DND-41 (cell line): ENCODE data around the gene CCR4.

Source experiments
- ATAC-seq: fragments of 200-7000 bp; cut with Tn5 transposase; 3 replicates; pipeline ENCODE4 v1.9.1; 2021; ENCODE audit warnings: low read depth; ENCODE audit not compliant: insufficient read depth
- DNase-seq: peaks from one replicate; pipeline ENCODE4 v3.0.0-alpha.2; 2020
- H2AFZ ChIP-seq: 2 replicates; pipeline ENCODE4 v1.6.0; 2012; ENCODE audit warnings: low read depth, low read length
- H3K27ac ChIP-seq: 2 replicates; pipeline ENCODE4 v1.5.1; 2012; ENCODE audit warnings: low read length, inconsistent platforms
- H3K27me3 ChIP-seq: fragments of 200-600 bp; sonication (generic); 2 replicates; pipeline ENCODE4 v1.6.0; 2012; ENCODE audit warnings: low read length, mild to moderate bottlenecking, inconsistent platforms; ENCODE audit not compliant: insufficient read depth, poor library complexity
- H3K36me3 ChIP-seq: 2 replicates; pipeline ENCODE4 v1.5.1; 2012; ENCODE audit warnings: low read length, inconsistent platforms; ENCODE audit not compliant: insufficient read depth
- H3K4me1 ChIP-seq: 2 replicates; pipeline ENCODE4 v1.5.1; 2012; ENCODE audit warnings: mild to moderate bottlenecking, low read length; ENCODE audit not compliant: insufficient read depth
- H3K4me2 ChIP-seq: 2 replicates; pipeline ENCODE4 v1.6.0; 2012; ENCODE audit warnings: mild to moderate bottlenecking, moderate library complexity, low read length, inconsistent platforms; ENCODE audit not compliant: insufficient read depth
- H3K4me3 ChIP-seq, 2 experiments: fragments of 200-600 bp in 1 of 2; shearing (Covaris generic) in 1 of 2; 2 replicates each; pipeline ENCODE4 v1.5.1; 2012 to 2016; ENCODE audit warnings: inconsistent platforms in 2 of 2, low read length in 2 of 2, mild to moderate bottlenecking in 2 of 2, low read depth in 1 of 2, moderate library complexity in 1 of 2
- H3K79me2 ChIP-seq: 2 replicates; pipeline ENCODE4 v1.6.0; 2012; ENCODE audit warnings: low read length, inconsistent platforms; ENCODE audit not compliant: insufficient read depth
- H3K9ac ChIP-seq: 2 replicates; pipeline ENCODE4 v1.6.0; 2012; ENCODE audit warnings: low read depth, mild to moderate bottlenecking, inconsistent platforms, low read length, moderate library complexity
- H3K9me3 ChIP-seq: 2 replicates; pipeline ENCODE4 v1.5.1; 2012; ENCODE audit warnings: low read length, moderate library complexity, mild to moderate bottlenecking, inconsistent platforms; ENCODE audit not compliant: insufficient read depth, severe bottlenecking
- H4K20me1 ChIP-seq: 2 replicates; pipeline ENCODE4 v1.6.0; 2012; ENCODE audit warnings: low read length; ENCODE audit not compliant: insufficient read depth
- EZH2 ChIP-seq: IDR thresholded peaks from 3 replicates; pipeline ENCODE4 v1.6.1; 2012; ENCODE audit warnings: borderline replicate concordance, low read depth, mild to moderate bottlenecking, moderate library complexity, low read length, inconsistent platforms; ENCODE audit not compliant: severe bottlenecking
- TF ChIP-seq, protein P1 (sequence below): IDR thresholded peaks from 2 replicates; pipeline ENCODE4 v1.5.1; 2012; ENCODE audit warnings: borderline replicate concordance, low read length, moderate library complexity, mild to moderate bottlenecking; ENCODE audit not compliant: poor library complexity, severe bottlenecking; ENCODE audit errors: extremely low read depth

Gene CCR4

DNA sequence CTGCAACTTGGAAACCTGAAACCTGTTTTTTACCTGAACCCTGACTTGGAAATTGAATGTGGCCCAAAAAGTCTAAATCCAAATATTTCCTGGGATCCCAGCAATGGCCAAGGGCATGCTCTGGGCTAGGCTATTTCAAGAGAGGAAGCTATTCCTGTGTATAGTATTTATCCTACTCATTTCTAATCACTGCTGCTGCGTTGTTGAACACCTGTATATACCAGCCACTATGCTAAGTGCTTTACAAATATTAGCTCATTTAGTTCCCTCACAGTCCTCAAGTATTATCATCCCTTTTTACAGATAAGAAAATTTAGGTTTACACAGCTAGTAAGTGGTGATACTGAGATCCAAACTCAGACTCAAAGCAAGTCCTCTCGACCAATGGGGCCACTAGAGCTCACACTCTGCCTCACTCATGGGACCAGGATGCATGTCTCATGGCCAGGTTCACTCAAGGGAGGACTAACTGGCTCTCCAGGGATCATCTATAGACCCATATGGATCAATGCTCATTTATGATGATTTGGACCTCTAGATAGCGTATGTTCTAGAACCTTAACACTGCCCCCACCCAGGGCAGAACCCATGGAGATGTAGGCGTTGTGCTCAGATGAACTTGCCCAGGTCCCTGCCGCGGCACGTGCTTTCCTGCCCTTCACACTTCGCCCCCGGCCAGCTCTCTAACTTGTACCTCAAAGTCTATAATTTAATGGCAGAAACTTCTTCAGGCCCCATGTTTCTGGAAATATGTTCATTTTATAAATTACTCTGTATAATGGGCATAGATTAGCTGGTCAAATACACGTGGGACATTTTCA lies 2.6 kb upstream of the CCR4 start:
- Histone ChIP-seq H2AFZ (no peak overlapping the region), H3K4me1 (no peaks in the 10 kb centered on the region)
- TF ChIP-seq EZH2 = no peak
- TF ChIP-seq, protein P1, sequence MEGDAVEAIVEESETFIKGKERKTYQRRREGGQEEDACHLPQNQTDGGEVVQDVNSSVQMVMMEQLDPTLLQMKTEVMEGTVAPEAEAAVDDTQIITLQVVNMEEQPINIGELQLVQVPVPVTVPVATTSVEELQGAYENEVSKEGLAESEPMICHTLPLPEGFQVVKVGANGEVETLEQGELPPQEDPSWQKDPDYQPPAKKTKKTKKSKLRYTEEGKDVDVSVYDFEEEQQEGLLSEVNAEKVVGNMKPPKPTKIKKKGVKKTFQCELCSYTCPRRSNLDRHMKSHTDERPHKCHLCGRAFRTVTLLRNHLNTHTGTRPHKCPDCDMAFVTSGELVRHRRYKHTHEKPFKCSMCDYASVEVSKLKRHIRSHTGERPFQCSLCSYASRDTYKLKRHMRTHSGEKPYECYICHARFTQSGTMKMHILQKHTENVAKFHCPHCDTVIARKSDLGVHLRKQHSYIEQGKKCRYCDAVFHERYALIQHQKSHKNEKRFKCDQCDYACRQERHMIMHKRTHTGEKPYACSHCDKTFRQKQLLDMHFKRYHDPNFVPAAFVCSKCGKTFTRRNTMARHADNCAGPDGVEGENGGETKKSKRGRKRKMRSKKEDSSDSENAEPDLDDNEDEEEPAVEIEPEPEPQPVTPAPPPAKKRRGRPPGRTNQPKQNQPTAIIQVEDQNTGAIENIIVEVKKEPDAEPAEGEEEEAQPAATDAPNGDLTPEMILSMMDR = no peak

DNA sequence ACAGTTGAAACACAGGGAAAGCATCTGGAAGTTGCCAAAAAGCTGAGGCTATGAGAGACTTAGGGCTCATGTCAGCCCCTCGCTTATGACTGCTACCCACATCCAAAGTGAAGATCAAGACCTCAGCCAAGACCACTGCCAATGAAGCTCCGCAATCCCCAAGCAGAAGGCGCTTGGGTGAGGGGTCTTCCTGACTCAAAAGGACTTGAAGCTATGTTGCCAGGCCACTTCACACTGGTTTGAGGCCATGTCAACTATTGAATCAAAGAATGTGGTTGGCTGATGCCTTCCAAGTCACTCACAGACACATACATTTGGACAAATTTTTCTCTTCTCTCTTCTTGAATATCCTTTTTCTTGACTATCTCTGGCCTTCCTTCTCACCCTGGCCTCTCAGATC lies 928 bp upstream of the CCR4 start:
- Histone ChIP-seq H3K27me3 (no peaks in the 10 kb centered on the region), H4K20me1 (no peaks in the 10 kb centered on the region), H3K4me3 (no peak overlapping the region), H3K4me1 (no peaks in the 10 kb centered on the region), H2AFZ (no peak overlapping the region), H3K36me3 (no peaks in the 10 kb centered on the region), H3K9ac (no peak overlapping the region), H3K4me2 (no peak overlapping the region), H3K27ac (no peak overlapping the region), H3K9me3 (no peaks in the 10 kb centered on the region), H3K79me2 (no peaks in the 10 kb centered on the region)
- no peak for ATAC-seq
- DNase-seq = no peak
- TF ChIP-seq EZH2 = no peak
- TF ChIP-seq, protein P1 = no peak

More for the DNA sequence above, 2.6 kb upstream of the CCR4 start:
- DNase-seq = no peak
- Histone ChIP-seq H3K27ac (no peak overlapping the region), H3K9me3 (no peaks in the 10 kb centered on the region), H3K27me3 (no peaks in the 10 kb centered on the region), H4K20me1 (no peaks in the 10 kb centered on the region), H3K4me2 (no peak overlapping the region), H3K9ac (no peak overlapping the region), H3K79me2 (no peaks in the 10 kb centered on the region), H3K4me3 (no peak overlapping the region), H3K36me3 (no peaks in the 10 kb centered on the region)
- ATAC-seq = no peak

DNA sequence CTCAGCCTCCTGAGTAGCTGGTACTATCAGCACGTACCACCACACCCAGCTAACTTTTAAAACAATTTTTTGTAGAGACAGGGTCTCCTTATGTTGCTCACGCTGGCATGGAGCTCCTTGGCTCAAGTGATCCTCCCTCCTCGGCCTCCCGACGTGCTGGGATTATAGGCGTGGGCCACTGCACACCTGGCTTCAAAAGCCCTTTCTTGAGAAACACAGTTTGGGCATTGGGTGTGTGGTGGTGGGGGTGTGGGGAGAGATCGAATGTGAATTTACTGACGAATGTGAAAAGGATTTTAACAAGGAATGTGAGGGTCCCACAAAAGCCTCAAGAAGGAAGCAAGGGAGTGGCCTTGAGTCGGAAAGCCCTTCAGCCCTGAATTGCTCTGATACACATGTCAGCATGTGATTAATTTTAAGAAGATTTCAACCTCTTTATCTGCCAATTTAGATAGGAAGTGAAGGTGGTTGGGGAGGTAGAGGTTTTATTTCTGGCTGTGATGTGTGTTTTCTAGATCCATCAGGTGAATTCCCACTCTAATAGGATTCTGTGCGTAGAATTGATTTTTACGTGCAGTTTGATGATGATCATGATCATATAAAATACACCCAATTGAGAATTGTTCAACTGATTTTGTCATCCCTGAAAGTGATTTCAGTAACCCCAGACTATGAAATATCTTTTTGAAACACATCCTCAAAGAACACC lies 1.1 kb downstream of the CCR4 start:
- DNase-seq (no peak), ATAC-seq (no peak)
- H4K20me1 ChIP-seq = no peaks in the 10 kb centered on the region
- no peak overlapping the region for H3K4me3 ChIP-seq
- TF ChIP-seq, protein P1 = no peak
- no peak for TF ChIP-seq EZH2
- H3K9me3 ChIP-seq = no peaks in the 10 kb centered on the region
- H3K27me3 ChIP-seq = no peaks in the 10 kb centered on the region
- no peak overlapping the region for H2AFZ ChIP-seq
- no peak overlapping the region for H3K27ac ChIP-seq
- no peak overlapping the region for H3K4me2 ChIP-seq
- no peak overlapping the region for H3K9ac ChIP-seq
- no peaks in the 10 kb centered on the region for H3K36me3 ChIP-seq
- H3K4me1 ChIP-seq = no peaks in the 10 kb centered on the region
- no peaks in the 10 kb centered on the region for H3K79me2 ChIP-seq
